Spleen (tissue), 7 donors: Measurements from ENCODE around the gene TCF20.

Experiments used
- POLR2A ChIP-seq, 3 donors: fragments of 450-650 bp; IDR thresholded peaks; one replicate each; pipeline ENCODE4 v1.5.1; 2017; ENCODE audit warnings: antibody characterized with exemption in 3 of 3, mild to moderate bottlenecking in 1 of 3
- POLR2AphosphoS5 ChIP-seq, 3 donors: sonication (generic); formaldehyde crosslinking; IDR thresholded peaks; one replicate each; pipeline ENCODE4 v1.5.1; 2017; ENCODE audit warnings: antibody characterized with exemption in 3 of 3
- TF ChIP-seq, protein P1 (sequence below), 11 experiments: fragments of 200-600 bp in 7 of 11; fragments of 450-650 bp in 4 of 11; sonication (generic) in 4 of 11; IDR thresholded peaks in 8 of 11; conservative IDR thresholded peaks in 3 of 11; 1 replicate in 7 of 11; 2 replicates in 4 of 11; pipeline versions ENCODE4 v1.4.0 to v1.8.0; 2016 to 2021; ENCODE audit warnings: antibody characterized with exemption in 11 of 11, inconsistent platforms in 4 of 11, mild to moderate bottlenecking in 1 of 11
- donor health status: DM: no; HTN: no; CAD: no; lungs with moderate emphysema.
- donor health status: DM: no; HTN: no; CAD: no.
- donor health status: DM: no; HTN: no; CAD: no.

GRCh38 chr22:42301077-42301741 is 30.8 kb upstream of the TCF20 start:
- no peak for TF ChIP-seq POLR2A (IDR thresholded peaks at IDR 0.05)
- TF ChIP-seq, protein P1, sequence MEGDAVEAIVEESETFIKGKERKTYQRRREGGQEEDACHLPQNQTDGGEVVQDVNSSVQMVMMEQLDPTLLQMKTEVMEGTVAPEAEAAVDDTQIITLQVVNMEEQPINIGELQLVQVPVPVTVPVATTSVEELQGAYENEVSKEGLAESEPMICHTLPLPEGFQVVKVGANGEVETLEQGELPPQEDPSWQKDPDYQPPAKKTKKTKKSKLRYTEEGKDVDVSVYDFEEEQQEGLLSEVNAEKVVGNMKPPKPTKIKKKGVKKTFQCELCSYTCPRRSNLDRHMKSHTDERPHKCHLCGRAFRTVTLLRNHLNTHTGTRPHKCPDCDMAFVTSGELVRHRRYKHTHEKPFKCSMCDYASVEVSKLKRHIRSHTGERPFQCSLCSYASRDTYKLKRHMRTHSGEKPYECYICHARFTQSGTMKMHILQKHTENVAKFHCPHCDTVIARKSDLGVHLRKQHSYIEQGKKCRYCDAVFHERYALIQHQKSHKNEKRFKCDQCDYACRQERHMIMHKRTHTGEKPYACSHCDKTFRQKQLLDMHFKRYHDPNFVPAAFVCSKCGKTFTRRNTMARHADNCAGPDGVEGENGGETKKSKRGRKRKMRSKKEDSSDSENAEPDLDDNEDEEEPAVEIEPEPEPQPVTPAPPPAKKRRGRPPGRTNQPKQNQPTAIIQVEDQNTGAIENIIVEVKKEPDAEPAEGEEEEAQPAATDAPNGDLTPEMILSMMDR (IDR thresholded peaks at IDR 0.05 in 8 of 11, conservative IDR thresholded peaks at IDR 0.05 in 3 of 11), result no peak
- TF ChIP-seq POLR2AphosphoS5 (IDR thresholded peaks at IDR 0.05), result no peak
